ENCODE data around the gene MACIR.

The MACIR gene

GRCh38 chr5:103245761-103246160, 12.8 kb upstream of the MACIR start:
- DNase-seq (ENCODE audit: low spot score), result no peak

DNA sequence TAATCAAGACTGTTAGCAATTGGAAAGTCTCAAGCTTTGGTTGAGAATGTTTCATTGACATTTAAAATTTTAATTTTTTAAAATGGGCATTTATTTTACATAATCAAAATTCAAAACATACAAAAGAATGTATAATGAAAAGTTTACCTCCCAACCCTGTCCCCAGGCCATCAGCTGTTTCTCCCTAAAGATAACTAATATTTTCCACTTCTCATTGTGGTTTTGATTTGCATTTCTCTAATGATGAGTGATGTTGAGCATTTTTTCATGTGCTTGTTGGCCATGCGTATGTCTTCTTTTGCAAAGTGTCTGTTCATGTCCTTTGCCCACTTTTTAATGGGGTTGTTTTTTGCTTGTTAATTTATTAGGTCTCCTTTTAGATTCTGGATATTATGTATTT, 11.4 kb upstream of the MACIR start:
- peak; percentile 17 for DNase-seq (ENCODE audit: low spot score)

GRCh38 chr5:103249068-103249467, 9.5 kb upstream of the MACIR start:
- no peak for DNase-seq (ENCODE audit: low spot score)

DNA sequence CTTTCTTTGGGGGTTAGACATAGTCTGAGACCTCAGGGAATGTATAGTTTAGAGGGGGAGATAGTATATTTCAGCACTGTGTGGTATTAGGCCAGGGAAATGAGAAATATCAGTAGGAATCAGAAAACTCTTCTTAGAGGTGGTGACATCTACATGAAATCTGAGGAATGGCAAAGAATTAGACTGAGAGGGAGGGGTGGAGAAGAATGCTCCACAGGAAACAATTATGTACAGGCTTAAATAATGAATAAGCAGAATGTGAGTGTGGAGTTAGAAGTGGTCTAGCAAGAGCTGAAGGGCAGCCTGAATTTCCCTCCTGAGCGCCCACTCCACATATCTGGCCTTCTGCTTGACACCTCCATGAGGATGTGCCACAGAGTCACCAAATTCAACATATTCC, 3.6 kb upstream of the MACIR start:
- DNase-seq (ENCODE audit: low spot score), result no peak

DNA sequence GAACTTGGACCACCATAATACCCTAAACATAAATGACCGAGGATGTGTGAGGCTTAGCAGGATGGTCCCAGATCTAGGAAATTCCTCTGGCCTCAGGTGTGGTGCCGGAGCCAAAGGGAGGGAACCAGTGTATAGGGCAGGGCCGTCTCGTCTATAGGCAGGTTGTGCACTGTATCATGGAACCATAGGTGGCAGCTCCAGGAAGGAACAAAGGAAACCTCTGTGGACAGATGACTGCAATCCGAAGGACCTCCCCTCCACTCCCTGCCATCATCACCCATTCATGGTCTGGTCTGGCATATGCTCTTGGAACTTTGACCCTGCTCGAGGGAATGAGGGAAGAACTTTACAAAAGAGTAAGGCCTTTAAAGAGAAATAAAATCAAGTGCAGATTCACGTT, 2.9 kb upstream of the MACIR start:
- no peak for DNase-seq (ENCODE audit: low spot score)

DNA sequence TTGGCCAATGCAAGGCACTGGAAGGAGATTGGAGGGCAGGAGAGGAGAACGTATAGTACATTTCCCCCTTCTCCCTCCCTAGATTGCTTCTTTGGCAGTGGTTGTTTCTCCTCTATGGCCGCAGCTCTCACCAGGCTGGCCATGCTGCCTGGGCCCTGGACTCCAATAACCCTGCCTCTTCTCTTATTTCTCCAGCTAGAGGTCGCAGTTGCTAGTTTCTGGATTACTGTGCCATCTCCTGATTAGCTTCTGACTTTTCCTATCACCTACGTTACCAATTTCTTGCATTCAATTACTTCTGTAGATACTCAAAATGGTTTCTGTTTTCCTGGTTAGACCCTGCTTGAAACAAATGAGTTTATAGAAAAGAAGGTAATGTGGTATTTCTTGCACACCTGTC, 2.4 kb upstream of the MACIR start:
- DNase-seq (ENCODE audit: low spot score), result no peak

DNA sequence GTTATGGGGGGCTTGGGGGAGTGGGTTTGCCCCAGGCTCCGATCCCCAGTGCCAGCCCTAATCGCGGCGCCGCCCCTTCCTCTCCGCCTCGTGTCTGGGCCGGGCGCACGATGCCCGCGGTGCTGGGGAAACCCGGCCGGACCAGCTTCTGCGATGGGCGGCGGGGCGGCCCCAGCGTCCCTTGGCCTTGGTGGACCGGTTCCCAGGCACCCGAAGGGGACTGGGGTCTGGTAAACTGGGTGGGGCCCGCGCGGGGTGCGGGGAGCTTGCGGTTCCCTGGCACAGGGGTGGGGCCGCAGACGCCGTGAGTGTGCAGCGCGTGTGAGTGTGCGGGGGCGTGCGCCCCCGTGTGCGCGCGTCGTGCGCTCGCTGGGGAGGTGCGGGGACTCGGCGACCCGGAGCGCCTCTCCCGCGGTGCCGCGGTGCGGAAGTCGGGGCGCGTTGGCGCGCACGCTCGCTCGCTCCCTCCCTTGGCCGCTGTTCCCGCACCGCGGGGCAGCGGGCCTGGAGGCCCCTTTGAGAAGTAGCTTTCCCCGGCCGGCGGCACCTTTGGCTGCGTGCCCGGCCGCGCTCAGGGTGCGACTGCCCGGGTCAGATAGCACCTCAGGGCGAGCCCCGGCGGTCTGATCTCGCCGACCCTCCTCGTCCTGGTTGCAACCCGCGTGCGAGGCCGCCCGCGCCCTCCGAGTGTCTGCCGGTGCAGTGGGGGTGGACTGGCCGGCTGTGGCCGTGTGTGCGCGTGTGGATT, 568 bp downstream of the MACIR start:
- peak; percentile 78 for DNase-seq (ENCODE audit: low spot score)

DNA sequence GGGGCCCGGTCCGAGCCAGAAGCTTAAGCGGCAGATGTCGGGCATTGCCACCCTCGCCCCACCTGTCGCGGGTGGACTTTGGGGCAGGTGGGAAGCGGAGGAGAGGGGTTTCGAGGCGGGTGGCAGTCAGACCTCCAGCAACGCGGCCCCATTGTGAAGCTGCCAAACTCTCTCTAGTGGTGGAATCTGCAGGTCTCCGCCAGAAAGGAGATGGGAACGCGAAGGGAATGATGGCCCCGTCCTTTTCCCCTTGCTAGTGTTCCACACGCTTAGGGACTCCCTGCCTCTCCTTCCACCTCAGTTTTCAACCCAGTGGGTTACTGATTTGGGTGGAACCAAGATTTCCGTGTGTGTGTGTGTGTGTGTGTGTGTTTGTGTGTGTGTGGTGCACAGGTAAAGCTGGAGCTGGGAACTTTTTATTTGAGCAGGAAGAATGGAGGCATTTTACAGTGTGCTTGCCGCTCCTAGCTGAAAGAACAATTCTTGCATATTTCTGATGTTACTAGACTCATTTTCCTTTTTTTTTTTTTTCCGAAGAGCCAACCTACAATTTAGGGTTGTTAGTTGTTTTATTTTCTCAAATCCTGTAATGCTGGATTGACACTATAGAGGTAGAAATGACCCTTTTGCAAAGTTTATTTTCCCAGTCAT, 1.3 kb downstream of the MACIR start:
- peak; percentile 45 for DNase-seq (ENCODE audit: low spot score)

DNA sequence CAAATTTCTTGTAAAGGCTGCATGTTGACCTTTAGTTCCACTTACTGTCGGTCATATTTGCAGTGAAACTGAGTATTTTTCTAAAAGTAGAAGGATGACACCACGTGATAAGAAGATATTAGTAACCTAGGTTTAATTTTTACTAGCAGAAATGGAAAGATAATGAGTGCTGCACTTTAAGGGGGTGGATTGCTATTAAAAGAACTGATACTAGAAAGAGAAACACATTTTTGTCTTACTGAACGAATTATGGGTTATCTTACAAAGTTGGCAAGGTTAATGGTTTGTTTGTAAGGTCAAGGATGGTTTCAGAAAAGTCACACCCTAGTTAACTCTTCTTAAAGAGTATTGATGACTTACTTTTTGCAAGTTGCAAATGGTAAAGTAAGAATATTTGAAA, 2.4 kb downstream of the MACIR start:
- peak; percentile 24 for DNase-seq (ENCODE audit: low spot score)

DNA sequence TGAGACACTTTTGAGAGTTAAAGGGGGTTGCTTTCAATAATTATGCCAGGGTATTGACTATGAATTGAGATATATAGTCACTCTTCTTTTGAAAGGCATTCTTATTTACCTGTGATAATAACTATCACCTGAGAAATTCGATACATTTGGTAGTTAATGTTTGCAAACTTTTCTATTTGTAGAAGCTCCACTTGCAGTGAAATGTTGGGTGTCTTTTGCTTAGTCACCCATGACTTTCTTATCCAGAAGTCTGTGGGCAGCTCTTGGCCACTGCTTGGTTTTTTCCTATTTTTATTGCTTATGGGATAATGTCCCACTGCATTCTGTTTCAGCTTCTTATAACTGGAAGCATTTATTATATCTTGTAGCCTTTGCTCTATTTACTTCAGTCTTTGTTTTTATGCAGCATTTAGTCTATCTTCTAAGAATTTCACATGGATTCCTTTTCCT, 3.9 kb downstream of the MACIR start:
- DNase-seq (ENCODE audit: low spot score), result no peak

DNA sequence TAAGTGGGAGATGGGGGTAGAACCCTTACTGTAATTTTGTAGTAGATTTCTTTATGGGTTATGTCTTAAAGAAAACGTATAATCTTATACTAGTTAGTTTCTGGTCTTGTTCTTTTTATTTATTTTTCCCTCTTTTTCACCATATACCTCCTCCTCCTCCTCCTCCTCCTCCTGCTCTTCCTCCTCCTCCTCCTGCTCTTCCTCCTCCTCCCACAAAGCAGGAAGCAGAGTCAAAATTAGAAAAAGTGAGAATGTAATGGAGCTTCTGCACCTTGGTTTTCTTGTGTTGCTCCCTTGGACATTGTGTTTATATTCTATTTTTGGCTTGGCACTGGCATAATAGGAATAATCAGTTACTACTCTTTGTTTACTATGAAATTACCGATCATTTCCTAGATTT, 4.5 kb downstream of the MACIR start:
- no peak for DNase-seq (ENCODE audit: low spot score)

GRCh38 chr5:103264508-103264907, 5.9 kb downstream of the MACIR start:
- no peak for DNase-seq (ENCODE audit: low spot score)

- DNase-seq (ENCODE audit: low spot score), result no peak
Measured at GRCh38 chr5:103270581-103270980, 12.0 kb downstream of the MACIR start.

- DNase-seq (ENCODE audit: low spot score), result no peak
Measured at GRCh38 chr5:103271570-103272289, 13.2 kb downstream of the MACIR start.

GRCh38 chr5:103272377-103272776, 13.8 kb downstream of the MACIR start:
- DNase-seq (ENCODE audit: low spot score), result no peak

DNA sequence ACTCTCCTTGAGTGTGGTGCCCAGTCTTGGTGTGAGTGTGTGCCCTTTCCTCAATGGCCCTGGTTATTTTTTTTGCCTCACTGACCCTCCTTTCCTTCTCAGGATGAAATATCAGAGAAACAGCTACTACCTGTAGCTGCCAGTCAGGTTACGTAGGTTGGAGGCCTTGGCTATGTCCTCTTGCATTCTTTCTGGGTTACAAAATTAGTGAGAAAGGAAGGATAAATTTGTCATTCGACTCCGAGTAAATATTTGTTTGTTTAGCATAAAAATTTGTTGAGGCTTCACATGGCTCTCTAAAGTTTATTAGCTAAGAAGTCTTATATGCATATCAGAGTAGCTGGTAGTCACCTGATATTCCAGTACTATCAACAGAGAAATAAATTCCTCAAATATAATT, 15.4 kb downstream of the MACIR start:
- no peak for DNase-seq (ENCODE audit: low spot score)

DNA sequence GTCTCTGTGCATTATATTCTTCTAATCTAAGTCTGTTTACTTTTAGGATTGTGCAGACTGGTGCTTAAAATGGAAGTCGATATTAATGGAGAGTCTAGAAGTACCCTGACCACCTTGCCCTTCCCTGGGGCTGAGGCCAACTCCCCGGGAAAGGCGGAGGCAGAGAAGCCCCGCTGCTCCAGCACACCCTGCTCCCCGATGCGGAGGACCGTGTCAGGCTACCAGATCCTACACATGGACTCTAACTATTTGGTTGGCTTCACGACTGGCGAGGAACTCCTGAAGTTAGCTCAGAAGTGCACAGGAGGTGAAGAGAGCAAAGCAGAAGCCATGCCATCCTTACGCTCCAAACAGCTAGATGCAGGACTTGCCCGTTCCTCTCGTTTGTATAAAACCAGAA, 17.3 kb downstream of the MACIR start:
- DNase-seq (ENCODE audit: low spot score), result no peak

DNA sequence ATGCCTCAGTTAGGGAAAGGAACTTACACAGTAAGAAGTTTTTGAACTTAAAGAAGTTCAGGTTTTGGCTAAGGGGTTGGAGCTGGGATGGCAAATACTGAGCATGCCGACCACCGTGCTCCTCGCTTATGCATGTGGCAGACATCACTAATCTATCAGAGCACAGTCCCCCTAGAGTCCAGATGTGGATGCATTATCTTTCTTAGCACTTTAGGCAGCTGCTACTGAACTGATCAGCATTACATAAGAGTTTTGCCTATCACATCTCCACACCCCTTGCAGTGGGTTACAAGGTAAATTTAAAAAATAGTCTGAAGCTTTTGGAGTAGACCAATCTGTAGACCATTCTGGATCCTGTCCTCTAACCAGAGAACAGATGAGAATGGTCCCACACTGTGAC, 22.4 kb downstream of the MACIR start:
- DNase-seq (ENCODE audit: low spot score), result no peak

DNA sequence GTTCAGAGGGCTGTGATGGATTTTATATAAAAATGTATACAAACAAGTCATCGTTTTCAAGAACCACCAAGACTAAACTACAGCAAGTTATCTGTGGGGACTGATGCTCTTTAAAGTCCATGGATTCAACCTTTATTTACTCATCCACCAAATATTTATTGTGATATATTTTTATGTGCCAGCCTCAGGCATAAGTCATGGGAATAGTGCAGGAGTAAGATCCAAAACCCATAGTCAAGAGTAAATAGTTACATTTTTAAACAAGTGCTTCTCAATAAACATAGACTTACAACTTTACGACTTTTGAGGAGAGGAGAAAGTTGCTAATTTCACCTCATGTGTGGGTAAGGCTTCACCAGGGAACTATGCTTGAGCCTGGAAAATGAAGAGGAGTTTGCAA, 24.6 kb downstream of the MACIR start:
- no peak for DNase-seq (ENCODE audit: low spot score)

- no peak for DNase-seq (ENCODE audit: low spot score)
Measured at GRCh38 chr5:103283869-103284268, 25.3 kb downstream of the MACIR start.

GRCh38 chr5:103286622-103287021, 28.1 kb downstream of the MACIR start:
- no peak for DNase-seq (ENCODE audit: low spot score)

DNA sequence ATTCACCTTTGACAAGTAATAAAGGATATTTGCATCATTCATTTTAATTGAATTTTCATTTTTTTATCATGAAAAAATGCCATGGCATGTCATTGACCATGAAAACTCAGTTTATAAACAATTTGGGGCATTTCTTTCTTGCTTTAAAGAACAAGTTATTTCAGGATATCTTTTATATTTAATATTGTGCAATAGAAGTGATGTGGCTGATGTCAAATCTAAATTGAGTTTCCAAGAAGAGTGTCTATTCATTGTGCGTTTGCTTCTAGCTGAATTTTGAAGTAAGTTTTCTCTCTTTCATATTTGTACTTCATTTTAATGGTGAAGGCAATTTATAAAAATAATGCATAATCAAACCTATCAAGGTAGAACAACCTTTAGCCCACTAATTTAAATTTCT, 30.5 kb downstream of the MACIR start:
- no peak for DNase-seq (ENCODE audit: low spot score)

DNA sequence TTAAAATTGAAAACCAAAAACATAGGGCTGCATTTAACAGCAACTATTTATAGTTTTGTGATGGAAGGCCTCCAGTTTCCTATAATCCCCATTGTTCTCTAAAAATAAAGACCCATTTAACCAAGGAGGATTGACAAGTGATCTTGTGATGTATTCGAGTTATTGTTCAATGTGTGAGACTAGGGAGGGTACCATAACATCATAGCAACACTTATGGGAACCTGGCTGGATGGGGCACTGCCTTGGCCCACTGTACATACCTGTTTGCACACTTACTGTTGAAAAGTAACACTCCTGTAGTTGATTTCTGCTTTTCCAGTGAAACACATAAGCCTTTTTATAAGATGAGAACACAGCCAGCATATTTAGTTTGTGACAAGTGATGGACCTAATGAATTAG, 32.3 kb downstream of the MACIR start:
- no peak for DNase-seq (ENCODE audit: low spot score)

Measured in NAMALWA (cell line).